H1 (cell line): ENCODE results near the gene PIBF1. TPM values are rescaled to one million over a fixed set of nuclear protein-coding genes. Genes with fewer than 3 reads are reported as not detected.

Source experiments
- CTCF ChIA-PET: fragments of 300-600 bp; sonication (Branson Sonifier 250); formaldehyde crosslinking; loops from one replicate; lab custom pipeline; 2021; ENCODE audit not compliant: partially characterized antibody; lab: Charles Lee
- POLR2A ChIA-PET: fragments of 300-600 bp; sonication (Branson Sonifier 250); formaldehyde crosslinking; loops from one replicate; lab custom pipeline; 2021; ENCODE audit warnings: inconsistent platforms; ENCODE audit not compliant: partially characterized antibody; lab: Charles Lee
- DNase-seq, 2 experiments: peaks; one replicate each; pipeline versions ENCODE4 v3.0.0 to v3.0.0-alpha.2; 2010 to 2022; ENCODE audit warnings: low spot score in 2 of 2, low read depth in 1 of 2, mixed read lengths in 1 of 2
- FAIRE-seq: peaks from 2 replicates; lab custom pipeline; 2011; peaks lifted over from hg19 to GRCh38; lab: Jason Lieb, UNC
- H2AFZ ChIP-seq: 2 replicates; pipeline ENCODE4 v1.8.1; 2012; ENCODE audit warnings: low read length, inconsistent platforms
- H2AK5ac ChIP-seq: 2 replicates; pipeline ENCODE4 v1.6.1; 2013; ENCODE audit warnings: low read depth, low read length
- H2BK120ac ChIP-seq: replicated peaks from 2 replicates; pipeline ENCODE3; 2013; ENCODE audit warnings: low read depth, low read length, inconsistent platforms
- H2BK12ac ChIP-seq: 2 replicates; pipeline ENCODE4 v1.6.1; 2013; ENCODE audit warnings: low read depth, low read length
- H2BK15ac ChIP-seq: 2 replicates; pipeline ENCODE4 v1.6.1; 2013; ENCODE audit warnings: low read length
- H2BK20ac ChIP-seq: 2 replicates; pipeline ENCODE4 v1.6.1; 2013; ENCODE audit warnings: low read length
- H2BK5ac ChIP-seq: 2 replicates; pipeline ENCODE4 v1.6.1; 2013; ENCODE audit warnings: low read depth, low read length
- H3K14ac ChIP-seq: 2 replicates; pipeline ENCODE4 v1.6.1; 2013; ENCODE audit warnings: inconsistent platforms; ENCODE audit not compliant: insufficient read length
- H3K18ac ChIP-seq: 2 replicates; pipeline ENCODE4 v1.6.1; 2013; ENCODE audit warnings: low read length; ENCODE audit errors: extremely low read depth
- H3K23ac ChIP-seq: 2 replicates; pipeline ENCODE4 v1.6.1; 2013; ENCODE audit warnings: inconsistent platforms; ENCODE audit not compliant: insufficient read length
- H3K23me2 ChIP-seq: 2 replicates; pipeline ENCODE4 v1.6.1; 2013; ENCODE audit warnings: low read depth, low read length
- H3K27ac ChIP-seq: 2 replicates; pipeline ENCODE4 v1.6.1; 2011; ENCODE audit warnings: low read depth, low read length, inconsistent platforms
- H3K27me3 ChIP-seq, 4 experiments: replicated peaks in 1 of 4; 1 replicate in 1 of 4; 2 replicates in 3 of 4; pipeline versions ENCODE4 v1.6.1 to v1.8.1; 2011 to 2013; ENCODE audit warnings: low read length in 3 of 4, mild to moderate bottlenecking in 3 of 4, inconsistent platforms in 2 of 4, mixed read lengths in 2 of 4, moderate library complexity in 1 of 4; ENCODE audit not compliant: control insufficient read depth in 3 of 4, insufficient read depth in 3 of 4; ENCODE audit errors: extremely low read depth in 1 of 4
- H3K36me3 ChIP-seq, 4 experiments: 2 replicates each; pipeline versions ENCODE4 v1.6.1 to v1.8.1; 2011 to 2013; ENCODE audit warnings: mild to moderate bottlenecking in 4 of 4, low read length in 3 of 4, moderate library complexity in 2 of 4, control low read depth in 1 of 4, inconsistent platforms in 1 of 4; ENCODE audit not compliant: insufficient read depth in 4 of 4, control insufficient read depth in 2 of 4
- H3K4ac ChIP-seq: replicated peaks from 2 replicates; pipeline ENCODE3; 2013; ENCODE audit warnings: low read length, low read depth, mixed read lengths, inconsistent platforms; ENCODE audit not compliant: insufficient read length
- H3K4me1 ChIP-seq, 4 experiments: replicated peaks in 1 of 4; 1 replicate in 1 of 4; 2 replicates in 3 of 4; pipeline versions ENCODE4 v1.6.1 to v1.8.1; 2011 to 2013; ENCODE audit warnings: low read length in 3 of 4, inconsistent platforms in 2 of 4, mixed read lengths in 1 of 4; ENCODE audit not compliant: insufficient read depth in 4 of 4, control insufficient read depth in 3 of 4
- H3K4me2 ChIP-seq, 2 experiments: 2 replicates each; pipeline versions ENCODE4 v1.6.1 to v1.8.1; 2011 to 2013; ENCODE audit warnings: low read depth in 2 of 2, low read length in 2 of 2, control low read depth in 1 of 2, inconsistent platforms in 1 of 2, mild to moderate bottlenecking in 1 of 2; ENCODE audit not compliant: insufficient read depth in 1 of 2
- H3K4me3 ChIP-seq, 4 experiments: fragments of 200-600, 300-600 bp in 1 of 4; sonication (generic), shearing (Covaris generic), sonication (Bioruptor Twin) in 1 of 4; 2 replicates each; pipeline versions ENCODE4 v1.5.1 to v1.8.1; 2011 to 2016; ENCODE audit warnings: low read length in 4 of 4, low read depth in 3 of 4, control low read depth in 2 of 4, inconsistent platforms in 2 of 4, mild to moderate bottlenecking in 2 of 4, mixed read lengths in 1 of 4, moderate library complexity in 1 of 4; ENCODE audit not compliant: insufficient read depth in 2 of 4; ENCODE audit errors: extremely low read depth in 1 of 4
- H3K56ac ChIP-seq: replicated peaks from 2 replicates; pipeline ENCODE3; 2013; ENCODE audit warnings: low read depth, mild to moderate bottlenecking, mixed read lengths, low read length, inconsistent platforms; ENCODE audit not compliant: insufficient read length
- H3K79me1 ChIP-seq: 2 replicates; pipeline ENCODE4 v1.6.1; 2013; ENCODE audit warnings: low read depth, low read length, control low read depth
- H3K79me2 ChIP-seq, 2 experiments: 2 replicates each; pipeline versions ENCODE4 v1.6.1 to v1.8.1; 2012 to 2013; ENCODE audit warnings: low read length in 2 of 2, mild to moderate bottlenecking in 2 of 2, inconsistent platforms in 1 of 2; ENCODE audit not compliant: insufficient read depth in 2 of 2, control insufficient read depth in 1 of 2
- H3K9ac ChIP-seq, 4 experiments: replicated peaks in 1 of 4; 1 replicate in 1 of 4; 2 replicates in 3 of 4; pipeline versions ENCODE4 v1.6.1 to v1.8.1; 2011 to 2013; ENCODE audit warnings: low read depth in 3 of 4, low read length in 3 of 4, control low read depth in 2 of 4, mild to moderate bottlenecking in 2 of 4, moderate library complexity in 2 of 4, inconsistent platforms in 1 of 4; ENCODE audit errors: extremely low read depth in 1 of 4
- H3K9me3 ChIP-seq, 2 experiments: 2 replicates each; pipeline versions ENCODE4 v1.6.1 to v1.8.1; 2012 to 2013; ENCODE audit warnings: mild to moderate bottlenecking in 2 of 2, moderate library complexity in 2 of 2, control low read depth in 1 of 2, inconsistent platforms in 1 of 2, low read depth in 1 of 2, low read length in 1 of 2, mixed read lengths in 1 of 2; ENCODE audit not compliant: insufficient read depth in 2 of 2
- H4K20me1 ChIP-seq, 2 experiments: replicated peaks in 1 of 2; 2 replicates each; pipeline versions ENCODE3 to v1.8.1; 2011 to 2013; ENCODE audit warnings: inconsistent platforms in 2 of 2, low read length in 2 of 2, mild to moderate bottlenecking in 1 of 2; ENCODE audit not compliant: insufficient read depth in 2 of 2, control insufficient read depth in 1 of 2
- H4K5ac ChIP-seq: 2 replicates; pipeline ENCODE4 v1.6.1; 2013; ENCODE audit warnings: low read length, low read depth, mixed read lengths, inconsistent platforms; ENCODE audit not compliant: insufficient read length
- H4K8ac ChIP-seq: 2 replicates; pipeline ENCODE4 v1.8.0; 2013; ENCODE audit warnings: mild to moderate bottlenecking, moderate library complexity, low read length, inconsistent platforms; ENCODE audit not compliant: insufficient read depth; ENCODE audit errors: extremely low read depth
- H4K91ac ChIP-seq: replicated peaks from 2 replicates; pipeline ENCODE3; 2013; ENCODE audit warnings: low read length, mixed read lengths, inconsistent platforms; ENCODE audit not compliant: insufficient read length
- RBBP5 ChIP-seq: IDR thresholded peaks from 2 replicates; pipeline ENCODE4 v1.7.1; 2012; ENCODE audit warnings: low read depth, mild to moderate bottlenecking, inconsistent platforms, low read length, moderate library complexity, borderline replicate concordance
- polyA plus RNA-seq, 7 experiments: library from polyadenylated mRNA; depleted of rRNA in 3 of 7; stranded (reverse) in 5 of 7; unstranded in 2 of 7; fragments of >200 nt in 5 of 7; fragments of 200-250 nt in 2 of 7; gene quantifications; 1 replicate in 5 of 7; 2 replicates in 1 of 7; 4 replicates in 1 of 7; pipeline versions ENCODE4 v1.2.1 to v1.2.3, GENCODE V29; 2011 to 2013; ENCODE audit warnings: missing spikeins in 2 of 7, mixed read lengths in 2 of 7
- total RNA-seq: library from RNA; stranded (reverse); fragmentation: NEBNext Ultra II Directional; extraction: Animal tissue kit (Norgen Biotek cat#: 25700); gene quantifications from 2 replicates; pipeline ENCODE4 v1.2.1, GENCODE V29; 2021

Gene PIBF1
- total and polyA plus RNA-seq, 2 of the 8 experiments (the other 6 are each of a cell fraction or from before 2014, with no cell fraction given), result 1.1 to 13.2 TPM

- H2BK12ac ChIP-seq, result no peak overlapping the region
- H2BK120ac ChIP-seq, result no peak overlapping the region
- H3K79me2 ChIP-seq, result no peaks in the 10 kb centered on the region
- no peaks in the 10 kb centered on the region for H3K79me1 ChIP-seq
- no peak overlapping the region for H4K8ac ChIP-seq
- no peak overlapping the region for H3K27ac ChIP-seq
- no peak overlapping the region for H2BK5ac ChIP-seq
- H4K5ac ChIP-seq, result no peak overlapping the region
- H2AK5ac ChIP-seq, result no peak overlapping the region
- no peak overlapping the region for H3K14ac ChIP-seq
- H3K18ac ChIP-seq, result no peak overlapping the region
- no peak overlapping the region for H3K56ac ChIP-seq
- CTCF ChIA-PET, result interaction anchor here (1.2 kb wide), 1 partner anchor 465 kb away, joined by 3 read pairs; no protein-coding TSS in a partner anchor
- POLR2A ChIA-PET, result no interaction called here
- no peaks in the 10 kb centered on the region for H3K23me2 ChIP-seq
- no peaks in the 10 kb centered on the region for H3K27me3 ChIP-seq
- no peak overlapping the region for H2BK20ac ChIP-seq
- DNase-seq, result no peak
- no peaks in the 10 kb centered on the region for H3K36me3 ChIP-seq
- FAIRE-seq, result no peak
- H3K4me3 ChIP-seq, result no peak overlapping the region
- H3K23ac ChIP-seq, result no peak overlapping the region
- no peaks in the 10 kb centered on the region for H3K4me1 ChIP-seq
- no peaks in the 10 kb centered on the region for H4K20me1 ChIP-seq
- H3K9me3 ChIP-seq, result no peaks in the 10 kb centered on the region
- H3K4me2 ChIP-seq, result no peak overlapping the region
- no peak overlapping the region for H3K9ac ChIP-seq
- H3K4ac ChIP-seq, result no peak overlapping the region
- H2AFZ ChIP-seq, result no peak overlapping the region
- H2BK15ac ChIP-seq, result no peak overlapping the region
- H4K91ac ChIP-seq, result no peak overlapping the region
- TF ChIP-seq RBBP5, result no peak
Observed at GRCh38 chr13:73001971-73002370, 220.0 kb downstream of the PIBF1 start.
